A673 (cell line): ENCODE measurements around the gene SMIM45.

Source experiments
- CTCF ChIP-seq: fragments of 300-800, 200-600 bp; sonication (generic); conservative IDR thresholded peaks from 2 replicates; pipeline ENCODE4 v1.5.1; 2017; ENCODE audit warnings: low read depth, mild to moderate bottlenecking, antibody characterized with exemption, low read length, moderate library complexity, mixed read lengths
- EZH2 ChIP-seq: fragments of 200-600 bp; sonication (generic); IDR thresholded peaks from 2 replicates; pipeline ENCODE4 v1.6.1; 2017; ENCODE audit warnings: borderline replicate concordance, low read depth, mild to moderate bottlenecking, mixed read lengths, antibody characterized with exemption, low read length; ENCODE audit not compliant: poor library complexity, severe bottlenecking

GRCh38 chr22:41989246-41989645 lies 37.3 kb downstream of the SMIM45 start:
- TF ChIP-seq CTCF (no peak), EZH2 (no peak)
